Endothelial cell of umbilical vein (primary cell): ENCODE data around the gene SGTB. TPM values are rescaled to one million over a fixed set of nuclear protein-coding genes. Genes with fewer than 3 reads are reported as not detected.

ENCODE experiments used
- BruUV-seq: library from RNA; stranded (reverse); fragments of 400-500 nt; replicated peaks from 2 replicates; lab custom pipeline; 2021; lab: Mats Ljungman, UMichigan
- CTCF ChIA-PET: fragments of 300-600, 350-600 bp; sonication (Branson Sonifier 250); formaldehyde crosslinking; loops from one replicate; lab custom pipeline; 2021; ENCODE audit warnings: antibody characterized with exemption, inconsistent platforms; lab: Charles Lee
- POLR2A ChIA-PET: fragments of 300-600, 350-600 bp; sonication (Branson Sonifier 250); formaldehyde crosslinking; loops from one replicate; lab custom pipeline; 2021; ENCODE audit warnings: antibody characterized with exemption, inconsistent platforms; lab: Charles Lee
- DNase-seq: peaks from one replicate; pipeline ENCODE4 v3.0.0-alpha.2; 2011; ENCODE audit warnings: low read depth, low spot score
- FAIRE-seq: peaks from 2 replicates; lab custom pipeline; 2011; peaks lifted over from hg19 to GRCh38; lab: Jason Lieb, UNC
- H2AFZ ChIP-seq: 2 replicates; pipeline ENCODE4 v1.6.0; 2012; ENCODE audit warnings: low read depth, low read length, control low read depth, inconsistent platforms
- H3K27ac ChIP-seq: 2 replicates; pipeline ENCODE4 v1.5.1; 2011; ENCODE audit warnings: low read depth, mild to moderate bottlenecking, control low read depth, low read length, moderate library complexity; ENCODE audit not compliant: insufficient read depth
- H3K27me3 ChIP-seq, 2 experiments: 2 replicates each; pipeline versions ENCODE4 v1.6.0 to v1.6.1; 2011; ENCODE audit warnings: low read length in 2 of 2, mixed read lengths in 1 of 2; ENCODE audit not compliant: control insufficient read depth in 2 of 2, insufficient read depth in 2 of 2
- H3K36me3 ChIP-seq, 2 experiments: 2 replicates in 1 of 2; 3 replicates in 1 of 2; pipeline ENCODE4 v1.5.1; 2011; ENCODE audit warnings: low read length in 2 of 2, mild to moderate bottlenecking in 1 of 2, moderate library complexity in 1 of 2; ENCODE audit not compliant: control insufficient read depth in 2 of 2, insufficient read depth in 2 of 2; ENCODE audit errors: extremely low read depth in 1 of 2
- H3K4me1 ChIP-seq: 3 replicates; pipeline ENCODE4 v1.5.1; 2011; ENCODE audit warnings: mild to moderate bottlenecking, low read length; ENCODE audit not compliant: control insufficient read depth, insufficient read depth; ENCODE audit errors: extremely low read depth
- H3K4me2 ChIP-seq: 2 replicates; pipeline ENCODE4 v1.6.1; 2011; ENCODE audit warnings: low read length, control low read depth, mixed read lengths; ENCODE audit not compliant: insufficient read depth
- H3K4me3 ChIP-seq, 3 experiments: fragments of 200-600 bp in 1 of 3; sonication (generic), shearing (Covaris generic) in 1 of 3; replicated peaks in 1 of 3; 2 replicates each; pipeline ENCODE4 v1.5.1; 2011 to 2016; ENCODE audit warnings: control low read depth in 3 of 3, low read length in 3 of 3, mild to moderate bottlenecking in 2 of 3, inconsistent platforms in 1 of 3, low read depth in 1 of 3, moderate library complexity in 1 of 3; ENCODE audit not compliant: insufficient read depth in 1 of 3
- H3K79me2 ChIP-seq: 2 replicates; pipeline ENCODE4 v1.6.0; 2012; ENCODE audit warnings: low read length, inconsistent platforms; ENCODE audit not compliant: control insufficient read depth, insufficient read depth
- H3K9ac ChIP-seq: replicated peaks from 2 replicates; pipeline ENCODE3; 2011; ENCODE audit warnings: low read length, control low read depth; ENCODE audit not compliant: insufficient read depth; ENCODE audit errors: extremely low read depth
- H3K9me1 ChIP-seq: replicated peaks from 3 replicates; pipeline ENCODE4 v1.6.0; 2011; ENCODE audit warnings: mild to moderate bottlenecking, low read length; ENCODE audit not compliant: control insufficient read depth, insufficient read depth; ENCODE audit errors: extremely low read depth
- H3K9me3 ChIP-seq: replicated peaks from 2 replicates; pipeline ENCODE4 v1.5.1; 2012; ENCODE audit warnings: low read length, inconsistent platforms; ENCODE audit not compliant: control insufficient read depth, insufficient read depth
- H4K20me1 ChIP-seq: replicated peaks from 2 replicates; pipeline ENCODE3; 2011; ENCODE audit warnings: mild to moderate bottlenecking, low read length; ENCODE audit not compliant: control insufficient read depth, insufficient read depth; ENCODE audit errors: extremely low read depth
- GATA2 ChIP-seq: IDR thresholded peaks from 2 replicates; pipeline ENCODE4 v1.7.0; 2011; ENCODE audit warnings: low read depth, mild to moderate bottlenecking, moderate library complexity, mixed read lengths, low read length; ENCODE audit not compliant: insufficient read length, insufficient read depth
- JUN ChIP-seq: IDR thresholded peaks from 2 replicates; pipeline ENCODE4 v1.6.1; 2011; ENCODE audit warnings: borderline replicate concordance, low read depth; ENCODE audit not compliant: insufficient read length, insufficient read depth
- MYC ChIP-seq: IDR thresholded peaks from one replicate; pipeline ENCODE4 v1.6.1; 2011; ENCODE audit warnings: mild to moderate bottlenecking, low read depth, low read length
- POLR2A ChIP-seq: IDR thresholded peaks from 2 replicates; pipeline ENCODE4 v1.6.1; 2012; ENCODE audit warnings: low read depth, mild to moderate bottlenecking, control low read depth, low read length
- dilution Hi-C: fragments of 300-500 bp; cut with MboI; formaldehyde crosslinking; loops from one replicate; pipeline ENCODE4 v1.15.0; 2019; ENCODE audit warnings: low sequenced_read_pairs; ENCODE audit not compliant: extremely low pct_ligation_motif_present
- intact Hi-C: fragments of 100-400 bp; cut with micrococcal nuclease; formaldehyde crosslinking; loops from one replicate; pipeline ENCODE4 v1.10.0; 2022
- polyA plus RNA-seq, 4 experiments: library from polyadenylated mRNA; depleted of rRNA in 3 of 4; stranded (reverse) in 3 of 4; unstranded in 1 of 4; fragments of >200 nt; gene quantifications; 2 replicates each; pipeline versions ENCODE4 v1.2.1 to v1.2.3, GENCODE V29; 2011 to 2012; ENCODE audit warnings: missing spikeins in 1 of 4
- total RNA-seq: library from RNA; stranded (reverse); gene quantifications from 2 replicates; pipeline ENCODE4 v1.2.3, GENCODE V29; 2021
- TF ChIP-seq, protein P1 (sequence below), 2 donors: IDR thresholded peaks; 1 replicate in 1 of 2; 2 replicates in 1 of 2; pipeline ENCODE4 v1.5.1; 2011; ENCODE audit warnings: low read length in 2 of 2, mild to moderate bottlenecking in 2 of 2, moderate library complexity in 2 of 2, control low read depth in 1 of 2, inconsistent platforms in 1 of 2, low read depth in 1 of 2; ENCODE audit not compliant: insufficient read depth in 1 of 2; ENCODE audit errors: extremely low read depth in 1 of 2
- TF ChIP-seq, protein P2 (sequence below): IDR thresholded peaks from 2 replicates; pipeline ENCODE4 v1.6.1; 2011; ENCODE audit not compliant: insufficient read depth, insufficient read length

SGTB gene
- total and polyA plus RNA-seq, 2 donors (not counting 3 experiments of a cell fraction or from before 2014, with no cell fraction given): 3.1 to 14.1 TPM

DNA sequence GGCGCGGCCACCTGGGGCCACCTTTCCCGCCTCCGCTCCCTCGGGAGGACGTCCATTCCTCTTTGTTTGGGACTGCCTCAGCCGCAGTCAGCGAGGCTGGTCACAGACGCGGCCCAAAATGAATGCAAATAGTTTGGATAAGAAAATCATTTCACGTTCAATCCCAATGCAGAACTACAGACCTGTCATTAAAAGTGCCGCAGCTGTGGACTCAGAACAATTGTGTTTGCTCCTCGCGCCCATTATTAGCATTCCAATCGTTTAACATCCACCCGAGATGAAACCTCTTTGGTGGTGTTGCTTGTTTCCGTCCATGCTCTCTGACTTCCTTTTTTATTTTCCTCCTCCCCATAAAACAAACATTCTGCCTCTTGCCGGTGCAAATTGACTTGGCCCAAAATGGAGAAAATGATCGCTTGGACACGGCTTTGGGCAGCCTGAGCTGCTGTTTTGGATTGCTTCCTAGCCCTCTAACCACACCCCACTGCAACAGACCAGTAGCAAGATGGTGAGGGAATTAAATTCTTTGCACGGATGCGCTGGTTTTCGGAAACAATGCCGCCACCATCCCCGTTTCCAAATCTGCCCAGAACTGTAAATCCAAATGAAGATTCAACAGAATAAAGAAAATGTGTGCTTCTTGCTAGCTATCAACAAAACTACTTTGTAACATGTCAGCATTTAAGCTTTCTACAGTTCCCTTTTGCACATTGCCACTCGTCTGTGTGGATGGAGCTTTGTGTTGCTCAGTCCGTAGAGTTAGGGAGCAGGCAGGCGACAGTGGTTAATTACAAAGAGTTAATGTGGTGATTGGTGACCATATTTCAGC lies 880 bp upstream of the SGTB start:
- peak; percentile 55 for DNase-seq
- Histone ChIP-seq H3K9ac (peak overlapping the region; percentile 86), H3K79me2 (peaks cover 47% of the 10 kb centered on the region), H3K9me3 (no peaks in the 10 kb centered on the region), H3K36me3 (no peaks in the 10 kb centered on the region), H3K9me1 (no peaks in the 10 kb centered on the region), H3K4me2 (peak overlapping the region; percentile 91), H3K27me3 (no peaks in the 10 kb centered on the region), H3K27ac (peak overlapping the region; percentile 70), H3K4me3 (peak overlapping the region; percentile 81 to 98 (median 92)), H2AFZ (peak overlapping the region; percentile 63), H4K20me1 (no peaks in the 10 kb centered on the region), H3K4me1 (peaks cover 31% of the 10 kb centered on the region)
- BruUV-seq: TSS peak; percentile 61
- peak; percentile 8 for FAIRE-seq
- intact Hi-C loops: loop anchor here (2.0 to 10.0 kb wide), 2 partner anchors 98 to 422 kb away; partner anchors contain the start of genes SHLD3, SREK1, TRAPPC13 and TRIM23
- POLR2A ChIA-PET: no interaction called here
- TF ChIP-seq GATA2 (no peak), POLR2A (no peak), MYC (no peak), JUN (no peak)
- TF ChIP-seq, protein P1, sequence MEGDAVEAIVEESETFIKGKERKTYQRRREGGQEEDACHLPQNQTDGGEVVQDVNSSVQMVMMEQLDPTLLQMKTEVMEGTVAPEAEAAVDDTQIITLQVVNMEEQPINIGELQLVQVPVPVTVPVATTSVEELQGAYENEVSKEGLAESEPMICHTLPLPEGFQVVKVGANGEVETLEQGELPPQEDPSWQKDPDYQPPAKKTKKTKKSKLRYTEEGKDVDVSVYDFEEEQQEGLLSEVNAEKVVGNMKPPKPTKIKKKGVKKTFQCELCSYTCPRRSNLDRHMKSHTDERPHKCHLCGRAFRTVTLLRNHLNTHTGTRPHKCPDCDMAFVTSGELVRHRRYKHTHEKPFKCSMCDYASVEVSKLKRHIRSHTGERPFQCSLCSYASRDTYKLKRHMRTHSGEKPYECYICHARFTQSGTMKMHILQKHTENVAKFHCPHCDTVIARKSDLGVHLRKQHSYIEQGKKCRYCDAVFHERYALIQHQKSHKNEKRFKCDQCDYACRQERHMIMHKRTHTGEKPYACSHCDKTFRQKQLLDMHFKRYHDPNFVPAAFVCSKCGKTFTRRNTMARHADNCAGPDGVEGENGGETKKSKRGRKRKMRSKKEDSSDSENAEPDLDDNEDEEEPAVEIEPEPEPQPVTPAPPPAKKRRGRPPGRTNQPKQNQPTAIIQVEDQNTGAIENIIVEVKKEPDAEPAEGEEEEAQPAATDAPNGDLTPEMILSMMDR (IDR thresholded peaks at IDR 0.05; ENCODE audit: extremely low read depth in 1 of 2, insufficient read depth in 1 of 2, low read depth in 1 of 2, low read length in 2 of 2): no peak
- TF ChIP-seq, protein P2, sequence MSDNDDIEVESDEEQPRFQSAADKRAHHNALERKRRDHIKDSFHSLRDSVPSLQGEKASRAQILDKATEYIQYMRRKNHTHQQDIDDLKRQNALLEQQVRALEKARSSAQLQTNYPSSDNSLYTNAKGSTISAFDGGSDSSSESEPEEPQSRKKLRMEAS: no peak
- dilution Hi-C loops: no loop called here
- CTCF ChIA-PET: interaction anchor here (0.6 to 0.7 kb wide), 2 partner anchors 47 to 1212 kb away, joined by 3 to 4 read pairs; no protein-coding TSS in a partner anchor
